SK-N-DZ (cell line): ENCODE results near the gene CHEK1.
"Not testable (repeated sequence)": the region's sequence is repeated elsewhere in the genome, so short reads cannot be mapped to it uniquely, and the experiment has no call there.

Source experiments
- DNase-seq: peaks from one replicate; pipeline ENCODE4 v3.0.0-alpha.2; 2015; ENCODE audit warnings: low spot score
- small RNA-seq, 2 experiments: library from RNA; depleted of rRNA; stranded (forward); fragments of <200 nt; gene quantifications; one replicate each; pipeline ENCODE3, GENCODE V24; 2014

Gene CHEK1

DNA sequence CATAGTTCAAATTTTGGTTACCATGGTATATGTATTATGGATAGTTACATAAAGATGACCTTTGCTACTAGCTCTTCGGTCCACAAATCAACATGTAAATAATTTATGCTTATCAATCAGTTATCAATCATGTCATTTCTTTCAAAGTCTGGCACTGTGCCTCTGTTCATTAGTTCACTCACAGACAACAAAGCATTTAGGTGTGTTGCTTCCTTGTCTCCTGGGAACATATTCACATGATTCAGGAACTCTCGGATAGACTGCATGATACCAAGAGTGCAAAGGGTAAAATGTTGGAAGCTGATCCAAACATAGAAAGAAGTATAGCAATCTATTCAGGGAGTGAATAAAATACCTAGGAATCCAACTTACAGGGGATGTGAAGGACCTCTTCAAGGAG, 70.0 kb downstream of the CHEK1 start:
- DNase-seq, result no peak

DNA sequence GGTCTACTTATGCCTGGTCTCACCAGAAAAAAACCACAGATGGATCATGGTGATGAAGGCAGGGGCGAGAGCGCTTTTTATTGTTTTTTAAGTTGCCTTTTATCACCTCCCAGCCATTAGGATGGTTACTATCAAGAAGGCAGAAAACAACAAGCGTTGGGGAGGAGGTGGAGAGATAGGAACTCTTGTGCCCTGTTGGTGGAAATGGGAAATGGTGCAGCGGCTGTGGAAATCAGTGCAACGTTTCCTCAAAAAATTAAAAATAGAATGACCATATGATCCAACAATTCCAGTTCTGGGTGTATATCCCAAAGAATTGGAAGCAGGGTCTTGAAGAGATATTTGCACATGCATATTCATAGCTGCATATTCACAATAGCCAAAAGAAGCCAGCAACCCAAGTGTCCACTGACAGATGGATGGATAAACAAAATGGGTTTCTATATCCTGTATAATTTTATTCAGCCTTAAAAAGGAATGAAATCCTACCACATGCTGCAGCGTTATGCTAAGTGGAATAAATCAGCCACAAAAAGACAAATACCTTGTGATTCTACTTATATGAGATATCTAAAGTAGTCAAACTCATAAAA, 76.2 kb downstream of the CHEK1 start:
- no peak for DNase-seq

DNA sequence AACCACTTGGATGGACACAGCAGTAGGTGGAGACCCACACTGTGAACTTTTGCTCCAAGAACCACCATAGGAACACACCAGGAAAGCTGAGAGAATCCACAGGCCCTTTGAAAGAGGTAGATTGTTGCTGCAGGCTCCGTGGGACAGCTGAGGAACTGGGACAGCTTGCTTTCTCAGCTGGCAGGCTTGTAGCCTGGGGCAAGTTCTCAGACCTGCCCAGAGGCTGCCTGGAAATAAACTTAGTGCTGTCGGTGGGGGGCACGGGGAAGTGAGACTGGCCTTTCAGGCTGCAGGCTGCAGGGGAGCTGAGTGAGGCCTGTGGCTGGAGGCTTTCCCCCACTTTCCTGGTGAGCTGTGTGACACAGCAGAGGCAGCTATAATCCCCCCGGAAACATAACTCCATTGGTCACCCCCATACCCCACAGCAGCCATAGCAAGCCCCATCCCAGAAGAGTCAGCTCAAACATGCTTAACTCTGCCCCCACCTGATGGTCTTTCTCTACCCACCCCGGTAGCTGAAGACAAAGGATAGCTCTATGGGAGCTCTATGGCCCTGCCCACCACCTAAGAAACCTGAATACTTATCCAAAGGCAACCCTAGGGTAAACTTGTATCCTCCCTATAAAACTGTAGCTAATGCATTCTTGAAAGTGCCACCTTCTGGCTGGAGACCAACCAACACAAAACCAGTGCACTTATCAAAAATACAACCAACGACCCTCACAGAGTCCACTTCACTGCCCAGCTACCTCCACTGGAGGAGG, 77.1 kb downstream of the CHEK1 start:
- no peak for DNase-seq

DNA sequence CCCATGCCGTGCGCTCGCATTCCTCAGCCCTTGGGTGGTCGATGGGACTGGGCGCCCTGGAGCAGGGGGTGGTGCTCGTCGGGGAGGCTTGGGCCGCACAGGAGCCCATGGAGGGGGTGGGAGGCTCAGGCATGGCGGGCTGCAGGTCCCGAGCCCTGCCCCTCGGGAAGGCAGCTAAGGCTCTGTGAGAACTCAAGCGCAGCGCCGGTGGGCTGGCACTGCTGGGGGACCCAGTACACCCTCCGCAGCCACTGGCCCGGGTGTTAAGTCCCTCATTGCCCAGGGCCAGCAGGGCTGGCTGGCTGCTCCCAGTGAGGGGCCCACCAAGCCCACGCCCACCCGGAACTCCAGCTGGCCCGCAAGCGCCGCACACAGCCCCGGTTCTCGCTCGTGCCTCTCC, 79.7 kb downstream of the CHEK1 start:
- not testable (repeated sequence) for DNase-seq

DNA sequence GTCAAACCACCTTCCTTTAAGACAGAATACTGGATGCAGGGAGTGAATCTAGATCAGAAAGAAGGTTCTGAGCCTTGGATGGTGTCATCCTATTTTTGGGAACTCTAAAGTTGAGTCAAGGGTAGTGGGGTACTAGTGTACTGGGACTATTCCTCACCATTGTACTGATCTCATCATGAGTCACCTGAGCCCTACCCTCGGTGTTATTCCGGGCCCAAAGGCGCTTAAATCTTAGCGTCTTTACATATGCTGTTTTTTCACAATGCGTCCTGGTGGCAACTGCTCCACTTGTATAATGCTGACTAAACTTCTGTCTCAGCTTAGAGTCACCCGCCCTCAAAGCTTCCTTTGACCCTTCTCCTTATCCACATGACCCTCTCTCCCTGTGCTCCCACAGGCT, 95.8 kb downstream of the CHEK1 start:
- no peak for DNase-seq

DNA sequence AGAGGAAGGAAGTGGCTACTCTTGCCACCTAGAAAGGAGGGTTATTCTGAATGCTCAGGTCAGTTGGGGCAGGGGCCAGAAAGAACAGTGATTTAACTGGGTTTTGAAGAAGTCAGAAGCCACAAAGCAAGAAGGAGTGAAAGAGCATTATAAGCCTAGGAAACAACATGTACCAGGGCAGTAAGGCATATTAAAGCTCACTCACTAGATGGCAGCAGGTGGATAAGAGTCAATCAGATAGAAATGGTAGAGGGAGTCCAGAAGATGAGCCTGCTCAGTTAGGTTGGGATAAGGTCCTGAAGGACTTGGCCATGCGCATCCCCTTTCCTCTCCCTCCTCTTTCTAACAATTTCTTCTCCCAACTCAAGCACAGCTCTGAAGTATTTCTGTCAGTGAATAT, 99.2 kb downstream of the CHEK1 start:
- no peak for DNase-seq

Small RNA genes within 50 kb of the gene (small RNA-seq; reads per million reads assigned to genes)
- gene RNU2-35P, result 0.34 to 3.5 reads per million in 2 experiments
